Right ventricle myocardium inferior (tissue), 1 donor: ENCODE results near the gene KIAA0825. TPM values are rescaled to one million over a fixed set of nuclear protein-coding genes. Genes with fewer than 3 reads are reported as not detected.

Experiments used
- ATAC-seq: fragments of 200-7000 bp; cut with Tn5 transposase; one replicate; pipeline ENCODE4 v1.9.1; 2020; ENCODE audit warnings: mild to moderate bottlenecking, moderate library complexity
- DNase-seq: peaks from one replicate; pipeline ENCODE4 v3.0.0; 2021; ENCODE audit errors: missing footprints
- intact Hi-C: fragments of 100-400 bp; cut with DNase I; formaldehyde crosslinking; loops from one replicate; pipeline ENCODE4 v1.11.0; 2022
- total RNA-seq: library from RNA; stranded (reverse); fragmentation: NEBNext Ultra II Directional; extraction: Animal tissue kit (Norgen Biotek cat#: 25700); gene quantifications from one replicate; pipeline ENCODE4 v1.2.1, GENCODE V29; 2021
- donor health status: DM: no; HTN: yes; CAD: no; lungs with severe emphysema.

The KIAA0825 gene
- total RNA-seq, 1 donor from 2014 or later = 2.2 TPM

DNA sequence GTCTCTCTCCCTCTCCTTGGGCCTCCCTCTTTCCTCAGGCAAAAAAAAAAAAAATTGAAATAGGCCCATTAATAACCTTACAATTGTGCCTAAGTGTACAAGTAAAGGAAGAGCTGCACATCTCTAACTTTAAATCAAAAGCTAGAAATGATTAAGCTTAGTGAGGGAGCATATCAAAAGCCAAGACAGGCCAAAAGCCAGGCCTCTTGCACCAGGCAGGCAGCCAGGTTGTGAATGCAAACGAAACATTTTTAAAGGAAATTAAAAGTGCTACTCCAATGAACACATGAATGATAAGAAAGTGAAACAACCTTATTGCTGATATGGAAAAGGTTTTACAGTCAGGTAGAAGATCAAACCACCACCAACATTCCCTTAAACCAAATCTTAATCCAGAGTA, 383.4 kb downstream of the KIAA0825 start:
- ATAC-seq (no peak), DNase-seq (no peak)
- intact Hi-C loops = no loop called here

DNA sequence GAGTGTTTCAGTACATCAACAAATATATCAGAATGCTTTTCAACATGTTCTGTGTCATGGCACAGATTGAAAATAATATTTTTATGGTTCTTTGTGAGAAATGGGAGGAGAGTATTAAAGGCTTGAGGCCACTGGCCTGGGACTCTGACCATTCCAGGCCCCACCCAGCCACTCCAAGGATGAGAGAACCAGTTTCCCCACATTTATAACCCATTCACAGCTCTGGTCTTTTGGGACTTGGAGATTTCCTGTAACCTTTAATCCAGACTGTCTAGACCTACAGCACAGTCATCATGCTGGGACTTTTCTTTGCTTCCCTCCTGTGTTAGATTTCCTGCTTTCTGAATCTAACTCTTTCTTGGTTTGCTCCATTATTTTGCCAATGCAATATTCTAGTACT, 389.6 kb downstream of the KIAA0825 start:
- intact Hi-C loops = no loop called here
- DNase-seq = no peak
- no peak for ATAC-seq

DNA sequence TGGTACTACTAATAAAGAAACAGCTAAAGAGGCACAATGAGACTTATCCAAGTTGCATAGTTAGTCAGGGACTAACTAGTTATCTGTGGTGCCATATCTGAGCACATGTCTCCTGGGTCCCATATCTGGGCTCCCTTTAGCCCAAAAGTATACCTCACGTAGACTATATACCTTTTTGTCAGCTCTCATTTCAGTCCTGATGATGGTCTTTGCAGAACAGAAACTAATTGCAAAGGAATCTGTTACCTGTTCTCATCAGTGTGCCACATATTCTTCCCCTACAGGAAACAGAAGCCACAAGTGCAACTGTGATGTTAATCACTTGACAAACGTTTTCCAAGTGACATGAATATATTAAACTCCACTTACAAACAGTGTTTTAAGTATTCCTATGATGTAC, 395.2 kb downstream of the KIAA0825 start:
- ATAC-seq (no peak), DNase-seq (no peak)
- intact Hi-C loops = no loop called here

DNA sequence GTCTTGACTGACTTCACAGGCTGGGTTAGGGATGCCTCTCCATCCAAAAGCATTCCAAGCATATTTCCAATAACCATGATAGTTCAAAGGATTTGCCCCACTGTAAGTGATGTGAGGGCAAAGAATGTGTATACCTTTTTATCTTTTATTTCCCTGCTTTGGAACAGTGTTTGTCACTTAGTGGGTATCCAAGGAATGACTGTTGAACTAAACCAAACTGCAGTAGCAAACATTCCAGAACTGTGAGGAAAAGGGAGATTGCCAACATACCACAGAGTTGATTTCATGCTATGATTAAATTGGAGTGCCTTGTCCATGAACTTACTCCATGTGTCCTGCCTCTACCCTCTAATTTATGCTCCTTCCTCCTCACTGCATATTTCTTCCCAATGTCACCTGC, 400.0 kb downstream of the KIAA0825 start:
- DNase-seq = no peak
- intact Hi-C loops = no loop called here
- no peak for ATAC-seq

DNA sequence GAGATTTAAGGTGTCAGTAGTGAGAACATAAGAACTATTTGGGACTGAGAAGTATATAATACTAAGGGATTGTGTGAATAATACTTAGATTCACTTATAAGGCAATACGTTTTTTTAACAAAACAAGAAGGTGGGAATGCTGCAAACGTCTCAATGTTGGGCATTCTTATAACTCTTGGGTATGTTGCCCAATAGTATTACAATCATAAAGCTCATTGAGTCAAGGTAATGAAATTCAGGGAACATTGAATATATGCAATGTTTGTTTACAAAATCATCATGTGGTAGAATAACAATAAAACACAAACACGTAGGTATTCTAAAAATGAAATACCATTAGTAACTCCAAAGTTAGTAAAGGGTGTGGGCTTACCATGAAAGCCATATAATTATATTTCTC, 400.7 kb downstream of the KIAA0825 start:
- ATAC-seq = no peak
- intact Hi-C loops = no loop called here

DNA sequence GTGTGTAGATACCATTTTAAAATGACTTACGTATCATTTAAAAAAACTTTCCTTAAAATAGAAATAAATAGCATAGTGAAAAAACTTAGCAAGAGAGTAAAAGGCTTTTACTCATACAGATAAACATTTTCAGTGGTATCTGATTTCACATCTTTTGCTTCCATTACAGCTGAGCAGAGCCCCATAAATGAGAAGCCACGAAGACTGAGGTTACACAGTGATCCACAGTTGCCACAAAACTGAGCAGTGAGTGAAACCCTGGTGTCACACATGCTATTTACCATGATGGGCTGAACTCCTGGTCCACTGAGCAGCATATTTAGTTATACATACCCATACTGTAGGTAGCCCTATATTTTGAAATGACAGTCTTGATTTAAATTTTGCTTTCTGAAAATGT, 401.2 kb downstream of the KIAA0825 start:
- ATAC-seq = no peak
- no peak for DNase-seq

More for the DNA sequence above, 400.7 kb downstream of the KIAA0825 start:
- DNase-seq = no peak

DNA sequence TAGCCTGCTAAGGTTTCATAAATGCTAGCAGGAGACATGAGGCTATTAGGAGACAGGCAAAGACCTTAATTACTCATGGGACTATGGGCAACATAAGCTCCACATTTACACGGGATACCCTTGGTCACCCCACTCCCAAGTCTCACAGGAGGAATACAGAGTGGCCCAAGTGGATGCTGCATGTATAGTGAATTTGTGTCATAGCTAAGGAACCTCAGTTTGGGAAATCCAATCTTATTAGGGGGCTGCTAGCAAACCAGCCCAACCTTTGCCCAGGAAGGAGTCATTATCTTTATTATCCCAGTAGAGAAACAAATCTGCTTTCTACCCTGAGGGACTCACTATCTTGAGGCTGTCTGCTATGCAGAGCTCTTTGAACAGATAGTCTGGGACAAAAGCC, 405.9 kb downstream of the KIAA0825 start:
- intact Hi-C loops = no loop called here
- no peak for DNase-seq
- no peak for ATAC-seq

More for the DNA sequence above, 401.2 kb downstream of the KIAA0825 start:
- intact Hi-C loops = no loop called here

DNA sequence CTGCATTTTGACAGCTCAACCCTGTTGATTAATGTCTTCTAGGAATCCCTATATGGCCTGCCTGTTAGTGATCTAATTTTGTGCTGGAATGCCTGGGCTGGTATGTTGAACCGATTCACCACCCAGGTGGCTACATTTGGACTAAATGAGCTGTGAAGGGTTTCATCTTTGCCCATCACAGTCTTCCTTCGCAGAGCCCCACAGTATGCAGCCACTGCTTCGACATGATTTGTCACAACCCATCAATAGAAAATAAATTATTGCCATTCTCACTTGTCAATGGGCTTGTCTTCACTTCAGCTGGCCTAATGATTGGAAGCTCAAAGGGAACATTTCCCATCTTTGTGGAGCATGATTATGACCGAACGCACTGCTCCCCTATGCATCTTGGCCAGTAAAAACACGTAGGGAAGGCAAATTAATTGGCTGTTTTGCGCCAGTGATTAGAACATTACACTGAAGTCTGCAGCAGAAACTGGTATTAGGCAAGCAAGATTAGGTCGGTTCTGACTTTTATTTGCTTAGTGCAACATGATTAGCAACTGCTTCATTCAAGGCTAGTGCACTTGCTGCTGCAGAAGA, 408.5 kb downstream of the KIAA0825 start:
- DNase-seq (no peak), ATAC-seq (no peak)
- intact Hi-C loops = no loop called here

DNA sequence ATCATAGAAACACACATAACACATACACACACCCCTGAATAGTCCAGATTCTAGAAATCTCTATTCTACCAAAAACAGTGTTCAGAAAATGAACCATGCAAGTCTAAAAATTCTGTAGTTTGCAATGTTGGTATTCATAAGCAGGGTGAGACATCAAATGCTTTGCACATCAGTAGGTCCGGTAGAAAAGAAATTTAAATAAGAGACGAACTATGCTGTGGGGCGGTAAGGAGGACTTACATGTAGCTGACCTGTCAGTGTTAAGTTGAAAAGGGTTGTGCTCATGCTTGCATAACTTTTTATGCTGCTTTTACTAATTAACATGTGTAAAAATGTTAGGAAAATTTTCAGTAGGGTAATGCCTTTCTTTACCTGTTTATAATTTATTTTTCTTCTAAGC, 409.1 kb downstream of the KIAA0825 start:
- intact Hi-C loops = no loop called here
- ATAC-seq (no peak), DNase-seq (no peak)

DNA sequence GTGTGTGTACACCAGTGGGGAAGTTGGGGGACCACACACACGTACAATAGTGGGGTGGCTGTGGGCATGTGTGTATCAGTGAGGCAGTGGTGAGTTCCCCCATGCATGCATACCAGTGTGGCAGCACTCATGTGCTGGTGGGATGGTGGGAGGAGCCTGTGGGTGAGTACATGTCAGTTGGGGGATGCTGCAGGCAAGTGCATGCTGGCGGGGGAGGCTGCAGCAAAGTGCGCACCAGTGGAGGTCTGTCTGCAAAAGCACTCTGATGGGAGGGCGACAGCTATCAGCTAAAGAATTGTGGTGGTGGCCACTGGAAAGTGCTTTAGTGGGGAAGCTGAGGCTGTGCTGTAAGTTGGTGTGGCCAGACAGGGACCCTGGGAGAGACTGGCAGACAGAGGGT, 418.8 kb downstream of the KIAA0825 start:
- ATAC-seq (no peak), DNase-seq (no peak)
- intact Hi-C loops = no loop called here

DNA sequence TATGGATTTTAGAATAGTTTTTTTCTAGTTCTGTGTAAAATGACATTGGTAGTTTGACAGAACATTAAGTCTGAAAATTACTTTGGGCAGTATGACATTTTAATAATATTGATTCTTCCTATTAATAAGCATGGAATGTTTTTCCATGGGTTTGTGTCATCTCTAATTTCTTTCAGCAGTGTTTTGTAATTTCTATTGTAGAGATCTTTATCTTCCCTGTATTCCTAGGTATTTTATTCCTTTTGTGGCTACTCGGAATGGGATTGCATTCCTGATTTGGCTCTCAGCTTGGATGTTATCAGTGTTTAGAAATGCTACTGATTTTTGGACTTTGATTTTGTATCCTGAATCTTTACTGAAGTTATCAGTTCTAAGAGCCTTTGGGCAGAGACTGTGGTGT, 420.4 kb downstream of the KIAA0825 start:
- intact Hi-C loops = no loop called here

DNA sequence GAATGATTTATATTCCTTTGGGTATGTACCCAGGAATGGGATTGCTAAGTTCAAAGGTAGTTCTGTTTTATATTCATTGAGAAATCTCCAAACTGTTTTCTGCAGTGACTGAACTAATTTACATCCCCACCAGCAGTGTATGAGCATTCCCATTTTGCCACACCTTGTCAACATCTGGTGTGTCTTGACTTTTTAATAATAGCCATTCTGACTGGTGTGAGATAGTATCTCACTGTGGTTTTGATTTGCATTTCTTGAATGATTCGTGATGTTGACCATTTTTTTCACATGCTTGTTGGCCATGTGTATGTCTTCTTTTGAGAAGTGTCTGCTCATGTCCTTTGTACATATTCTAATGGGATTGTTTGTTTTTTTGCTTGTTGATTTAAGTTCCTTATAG, 421.5 kb downstream of the KIAA0825 start:
- DNase-seq (no peak), ATAC-seq (no peak)
- intact Hi-C loops = no loop called here

More for the DNA sequence above, 420.4 kb downstream of the KIAA0825 start:
- DNase-seq (no peak), ATAC-seq (no peak)

DNA sequence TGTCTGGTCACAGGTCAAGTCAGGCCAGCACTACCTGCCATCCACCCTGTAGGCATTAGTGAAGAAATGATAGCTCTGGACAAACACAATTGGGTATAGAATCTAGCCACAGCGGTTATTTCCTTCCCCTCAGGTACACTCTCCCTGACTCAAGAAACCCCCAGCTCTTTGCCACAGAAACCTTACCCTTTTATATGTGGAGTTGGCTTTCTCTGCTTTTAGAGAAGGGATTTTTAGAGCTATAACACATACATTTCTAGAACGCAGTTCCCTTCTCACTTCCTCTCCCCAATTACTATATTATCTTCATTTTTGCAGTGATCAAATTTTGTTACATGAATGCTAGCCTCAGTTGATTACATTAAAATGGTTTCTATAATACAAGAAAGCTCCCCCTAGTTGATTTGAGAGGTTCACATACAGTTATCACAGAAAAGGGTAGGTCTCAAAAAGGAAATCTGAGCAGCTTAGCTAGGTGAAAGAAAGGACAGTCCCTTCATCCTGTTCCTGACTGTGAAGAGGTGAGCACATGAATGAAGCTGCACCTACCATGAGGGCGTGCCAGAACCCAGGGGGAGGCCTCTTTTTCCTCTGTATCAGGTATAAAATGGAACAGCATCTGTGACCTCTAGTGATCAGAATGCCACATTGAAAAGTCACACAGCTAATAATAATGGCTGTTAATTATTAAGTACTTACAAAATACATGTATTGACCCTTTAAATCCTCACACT, 425.6 kb downstream of the KIAA0825 start:
- intact Hi-C loops = no loop called here

DNA sequence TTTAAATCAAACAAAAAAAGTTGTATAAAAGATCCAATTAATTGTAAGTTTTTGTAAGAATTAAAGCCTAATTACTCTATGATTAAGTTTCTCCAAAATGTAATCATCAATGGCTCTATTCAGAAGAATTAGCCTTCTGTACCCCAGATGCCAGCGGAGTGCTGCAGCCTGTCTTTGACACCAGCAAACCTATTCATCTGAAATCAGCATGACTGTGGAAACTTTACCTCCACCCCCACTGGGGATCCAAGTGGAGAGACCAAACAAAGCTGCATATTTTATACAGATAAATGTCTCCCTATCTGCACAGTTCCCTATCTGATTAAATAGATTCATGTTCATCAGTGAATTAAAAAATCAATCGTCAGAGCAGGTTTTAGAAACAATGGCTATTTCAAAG, 426.8 kb downstream of the KIAA0825 start:
- DNase-seq = no peak
- ATAC-seq = no peak
- intact Hi-C loops = no loop called here

More for the DNA sequence above, 425.6 kb downstream of the KIAA0825 start:
- no peak for ATAC-seq
- no peak for DNase-seq

DNA sequence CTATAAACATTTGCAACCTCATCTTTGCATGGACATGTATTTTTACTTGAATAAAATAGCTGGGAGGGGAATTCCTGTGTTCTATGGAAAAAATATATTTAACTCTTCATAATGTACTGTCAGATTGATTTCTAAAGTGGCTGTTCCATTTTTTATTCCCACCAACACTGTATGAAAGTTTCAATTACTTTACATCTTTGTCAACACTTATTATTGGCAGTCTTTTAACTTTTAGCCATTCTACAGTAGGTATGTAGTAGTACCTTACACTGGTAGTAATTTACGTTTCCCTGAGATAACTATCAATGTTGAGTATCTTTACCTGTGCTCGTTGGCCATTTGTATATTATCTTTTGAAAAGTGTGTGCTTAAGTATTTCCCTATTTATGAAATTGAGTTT, 429.7 kb downstream of the KIAA0825 start:
- no peak for DNase-seq
- intact Hi-C loops = no loop called here
- no peak for ATAC-seq

DNA sequence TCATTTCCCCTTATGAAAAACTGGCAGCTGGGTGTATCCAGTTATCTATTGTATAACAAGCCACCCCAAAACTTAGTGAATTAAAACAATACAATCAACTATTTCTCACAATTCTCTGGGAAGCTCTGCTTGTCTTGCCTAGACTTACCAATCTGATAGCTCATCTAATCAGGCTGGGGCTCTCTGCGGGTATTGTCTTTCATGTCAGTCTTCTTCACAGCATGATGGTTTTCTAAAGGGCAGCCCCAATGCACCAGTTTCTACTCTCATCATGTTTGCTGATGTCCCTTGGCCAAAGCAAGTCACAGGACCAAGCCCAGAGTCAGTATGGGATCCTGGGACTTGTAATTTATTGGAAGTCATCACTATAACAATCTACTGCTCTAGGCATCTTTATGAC, 433.5 kb downstream of the KIAA0825 start:
- ATAC-seq = no peak
- intact Hi-C loops = no loop called here
- no peak for DNase-seq

DNA sequence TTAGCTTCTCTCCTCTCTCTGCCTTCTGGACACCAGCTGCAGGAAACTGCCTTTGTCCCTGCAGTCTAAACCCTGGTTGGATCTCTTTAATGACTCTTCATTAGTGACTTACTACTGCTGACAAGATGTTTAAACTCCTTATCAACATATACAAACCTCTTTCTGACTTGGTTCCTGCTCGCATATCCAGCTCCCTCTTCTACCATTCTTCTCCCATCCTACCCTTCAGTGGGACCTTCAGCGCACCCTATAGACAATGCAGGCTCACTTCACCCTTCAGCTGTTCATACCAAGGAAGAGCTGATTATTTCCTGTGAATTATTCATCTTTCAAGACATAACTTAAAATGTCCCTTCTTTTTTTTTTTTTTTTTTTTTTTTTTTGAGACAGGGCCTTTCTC, 436.5 kb downstream of the KIAA0825 start:
- DNase-seq (no peak), ATAC-seq (no peak)
- intact Hi-C loops = no loop called here

DNA sequence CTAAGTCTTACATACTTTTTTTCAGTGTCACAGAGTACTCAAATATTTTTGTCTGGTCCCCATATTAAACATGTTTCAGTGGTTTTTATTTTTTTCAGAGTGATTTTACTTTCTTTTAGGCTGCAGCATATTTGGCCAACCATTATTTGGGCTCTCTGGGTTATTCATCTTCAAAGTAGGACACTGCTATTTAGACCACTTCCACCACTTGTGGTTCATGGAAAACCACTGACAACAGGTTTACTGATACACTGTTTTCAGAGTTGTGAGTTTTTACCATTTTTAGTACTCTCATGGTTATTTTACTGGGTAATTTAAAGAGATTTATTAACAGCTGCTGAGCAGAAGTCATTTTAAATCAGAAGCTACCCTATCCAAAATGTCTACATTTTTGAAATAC, 437.6 kb downstream of the KIAA0825 start:
- intact Hi-C loops = no loop called here
- ATAC-seq (no peak), DNase-seq (no peak)

DNA sequence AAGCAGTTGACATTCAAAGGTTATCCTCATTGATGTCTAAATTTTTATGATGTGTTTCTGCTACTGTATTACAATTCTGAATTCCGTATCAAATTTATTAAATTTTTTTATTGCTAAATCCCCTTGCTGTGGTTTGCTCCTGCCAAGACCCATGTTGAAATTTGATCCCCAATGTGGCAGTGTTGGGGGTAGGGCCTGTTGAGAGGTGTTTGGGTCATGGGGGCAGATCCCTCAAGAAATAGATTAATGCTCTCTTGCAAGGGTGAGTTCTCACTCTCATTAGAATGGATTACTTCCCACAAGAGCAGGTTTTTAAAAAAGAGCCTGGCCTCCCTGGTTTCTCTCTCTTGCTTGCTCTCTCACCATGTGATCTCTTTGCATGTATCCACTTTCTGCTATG, 442.5 kb downstream of the KIAA0825 start:
- DNase-seq (no peak), ATAC-seq (no peak)
- intact Hi-C loops = no loop called here

DNA sequence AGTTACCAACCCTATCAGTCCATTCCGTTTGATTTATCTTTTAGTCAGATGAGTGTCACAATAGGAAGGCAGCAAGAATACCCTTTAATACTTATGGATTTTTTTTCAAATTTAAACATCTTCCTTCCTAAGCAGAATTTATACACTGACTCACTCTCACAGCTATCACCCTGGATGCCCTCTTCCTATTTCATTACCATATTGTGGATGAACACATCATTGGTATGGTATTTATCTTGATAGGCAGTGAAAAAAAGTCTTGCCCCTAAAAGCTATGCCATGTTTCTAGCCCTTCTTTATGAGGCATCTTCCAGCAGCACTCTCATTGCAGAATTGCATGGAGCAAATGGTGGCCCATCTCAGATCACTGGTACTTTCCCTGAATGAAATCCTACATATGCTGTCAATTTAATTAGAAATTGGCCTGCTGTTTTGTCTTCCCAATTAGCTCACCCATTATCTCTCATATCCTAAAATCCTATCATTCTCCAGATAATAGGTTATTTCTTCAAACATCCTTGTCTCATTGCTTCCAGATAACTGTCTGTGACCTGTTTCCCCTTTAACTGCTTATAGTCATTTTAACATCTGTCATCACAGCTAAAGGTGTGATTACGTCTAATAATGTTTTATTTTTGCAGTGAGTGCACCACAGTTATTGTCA, 443.5 kb downstream of the KIAA0825 start:
- intact Hi-C loops = no loop called here
- no peak for ATAC-seq
- DNase-seq = no peak
